Measurements from ENCODE around the gene NSF. TPM values are rescaled to one million over a fixed set of nuclear protein-coding genes. Genes with fewer than 3 reads are reported as not detected.

Gene NSF
- polyA plus RNA-seq, 2 of the 4 experiments (the other 2 are of a cell fraction): 30.1 to 63.1 TPM

DNA sequence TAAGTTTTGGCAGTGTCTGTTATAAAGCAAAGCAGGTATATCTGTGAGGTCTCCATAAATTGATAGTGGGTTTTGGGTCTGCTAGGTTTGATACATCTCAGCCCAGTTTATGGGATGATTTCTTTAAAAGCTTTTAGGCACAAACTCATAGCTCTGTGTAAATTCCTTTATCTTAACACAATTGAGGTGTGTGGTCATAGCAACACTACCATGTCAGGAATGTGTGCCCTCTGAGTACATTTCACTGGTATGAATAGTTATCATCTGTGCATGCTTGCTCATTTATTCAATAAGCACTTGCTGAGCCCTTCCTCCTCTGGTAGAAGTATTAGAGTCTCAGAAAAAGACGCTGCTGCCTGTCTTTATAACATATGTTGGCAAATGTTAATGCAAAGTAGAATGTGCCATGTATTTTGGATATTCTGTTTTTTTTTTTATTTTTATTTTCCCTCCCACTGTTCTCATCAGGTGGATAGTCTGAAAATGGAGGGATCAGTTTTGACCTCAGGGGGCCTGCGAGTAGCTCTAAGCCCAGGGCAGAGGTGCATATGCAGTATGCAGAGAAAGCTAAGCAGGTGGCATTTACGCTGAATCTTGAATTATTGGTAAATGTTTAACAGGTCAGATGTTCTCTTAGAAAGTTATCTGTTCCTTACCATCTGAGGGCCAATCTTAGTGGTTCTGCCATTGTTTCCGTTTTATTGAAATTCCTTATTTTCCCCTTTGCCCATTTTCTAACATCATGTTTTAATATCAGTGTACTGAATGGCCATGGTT is 137.3 kb downstream of the NSF start:
- no peak overlapping the region for H3K4me2 ChIP-seq
- DNase-seq (ENCODE audit: low read depth in 1 of 2, low spot score in 1 of 2): peak in 1 of 2 experiments; percentile 18
- CTCF ChIA-PET: interaction anchor here (0.5 to 1.5 kb wide), 4 partner anchors 10 to 203 kb away, joined by 3 to 6 read pairs (median 3); no protein-coding TSS in a partner anchor

DNA sequence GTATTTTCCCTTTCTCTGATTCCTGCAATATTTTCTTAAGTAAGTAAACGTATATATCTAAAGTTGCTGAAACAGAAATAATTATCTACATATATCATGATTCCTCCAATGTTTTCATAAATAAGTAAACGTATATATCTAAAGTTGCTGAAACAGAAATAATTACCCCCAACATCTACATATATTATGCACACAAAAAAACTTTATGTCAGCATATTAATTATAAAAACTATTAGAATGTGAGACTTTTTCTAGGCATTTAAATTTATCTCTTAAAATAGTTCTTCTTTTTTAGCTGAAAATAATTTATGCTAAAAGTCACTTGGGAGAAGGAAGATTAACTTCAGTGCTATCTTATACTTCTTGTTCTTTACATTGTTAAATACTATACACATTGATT is 139.6 kb downstream of the NSF start:
- ChIA-PET POLR2A (no interaction called here), CTCF (interaction anchor here (1.4 kb wide), 1 partner anchor 106 kb away, joined by 3 read pairs; no protein-coding TSS in a partner anchor)
- no peak for ATAC-seq
- WGBS (ENCODE audit: missing lambda C conversion rate): 89% methylated on average over 2 of the region's 2 CpGs
- no peak for FAIRE-seq
- TF ChIP-seq JUNB (IDR thresholded peaks at IDR 0.05) (no peak), ESRRA (IDR thresholded peaks at IDR 0.05; ENCODE audit: borderline replicate concordance, low read length) (no peak), MAFK (IDR thresholded peaks at IDR 0.05; ENCODE audit: partially characterized antibody) (peak; percentile 80)
- DNase-seq (ENCODE audit: low read depth in 1 of 2, low spot score in 1 of 2): no peak
- H3K4me3 ChIP-seq: no peak overlapping the region
- H3K4me1 ChIP-seq: peaks cover 33% of the 10 kb centered on the region; the same call in 2 of the 3 replicates
- H3K9me3 ChIP-seq: no peaks in the 10 kb centered on the region
- H3K4me2 ChIP-seq: no peak overlapping the region
- H3K27ac ChIP-seq: no peak overlapping the region

More for the DNA sequence above, 137.3 kb downstream of the NSF start:
- H3K4me3 ChIP-seq: no peak overlapping the region
- WGBS (ENCODE audit: missing lambda C conversion rate): 80% methylated on average over 4 of the region's 4 CpGs
- no peaks in the 10 kb centered on the region for H3K9me3 ChIP-seq
- POLR2A ChIA-PET: no interaction called here
- TF ChIP-seq NPAS2 (CRISPR knock-in tag; IDR thresholded peaks at IDR 0.05; ENCODE audit: borderline replicate concordance): no peak
- no peak for TF ChIP-seq EHMT2 (IDR thresholded peaks at IDR 0.05; ENCODE audit: low read depth)
- TF ChIP-seq RNF2 (IDR thresholded peaks at IDR 0.05; ENCODE audit: borderline replicate concordance, low read depth): no peak
- TF ChIP-seq JUNB (IDR thresholded peaks at IDR 0.05): no peak
- no peak for TF ChIP-seq CHD2 (IDR thresholded peaks at IDR 0.05; ENCODE audit: low read length, partially characterized antibody)
- no peak for TF ChIP-seq ZNF302 (CRISPR knock-in tag; IDR thresholded peaks at IDR 0.05)
- no peak for TF ChIP-seq EHF (CRISPR knock-in tag; IDR thresholded peaks at IDR 0.05)
- no peak for TF ChIP-seq POLR2AphosphoS2 (conservative IDR thresholded peaks at IDR 0.05; ENCODE audit: low read length)
- TF ChIP-seq, protein P1, sequence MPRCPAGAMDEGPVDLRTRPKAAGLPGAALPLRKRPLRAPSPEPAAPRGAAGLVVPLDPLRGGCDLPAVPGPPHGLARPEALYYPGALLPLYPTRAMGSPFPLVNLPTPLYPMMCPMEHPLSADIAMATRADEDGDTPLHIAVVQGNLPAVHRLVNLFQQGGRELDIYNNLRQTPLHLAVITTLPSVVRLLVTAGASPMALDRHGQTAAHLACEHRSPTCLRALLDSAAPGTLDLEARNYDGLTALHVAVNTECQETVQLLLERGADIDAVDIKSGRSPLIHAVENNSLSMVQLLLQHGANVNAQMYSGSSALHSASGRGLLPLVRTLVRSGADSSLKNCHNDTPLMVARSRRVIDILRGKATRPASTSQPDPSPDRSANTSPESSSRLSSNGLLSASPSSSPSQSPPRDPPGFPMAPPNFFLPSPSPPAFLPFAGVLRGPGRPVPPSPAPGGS (IDR thresholded peaks at IDR 0.05): no peak
- no peak for TF ChIP-seq BHLHE40 (IDR thresholded peaks at IDR 0.05; ENCODE audit: low read depth, low read length)
- TF ChIP-seq, protein P2, sequence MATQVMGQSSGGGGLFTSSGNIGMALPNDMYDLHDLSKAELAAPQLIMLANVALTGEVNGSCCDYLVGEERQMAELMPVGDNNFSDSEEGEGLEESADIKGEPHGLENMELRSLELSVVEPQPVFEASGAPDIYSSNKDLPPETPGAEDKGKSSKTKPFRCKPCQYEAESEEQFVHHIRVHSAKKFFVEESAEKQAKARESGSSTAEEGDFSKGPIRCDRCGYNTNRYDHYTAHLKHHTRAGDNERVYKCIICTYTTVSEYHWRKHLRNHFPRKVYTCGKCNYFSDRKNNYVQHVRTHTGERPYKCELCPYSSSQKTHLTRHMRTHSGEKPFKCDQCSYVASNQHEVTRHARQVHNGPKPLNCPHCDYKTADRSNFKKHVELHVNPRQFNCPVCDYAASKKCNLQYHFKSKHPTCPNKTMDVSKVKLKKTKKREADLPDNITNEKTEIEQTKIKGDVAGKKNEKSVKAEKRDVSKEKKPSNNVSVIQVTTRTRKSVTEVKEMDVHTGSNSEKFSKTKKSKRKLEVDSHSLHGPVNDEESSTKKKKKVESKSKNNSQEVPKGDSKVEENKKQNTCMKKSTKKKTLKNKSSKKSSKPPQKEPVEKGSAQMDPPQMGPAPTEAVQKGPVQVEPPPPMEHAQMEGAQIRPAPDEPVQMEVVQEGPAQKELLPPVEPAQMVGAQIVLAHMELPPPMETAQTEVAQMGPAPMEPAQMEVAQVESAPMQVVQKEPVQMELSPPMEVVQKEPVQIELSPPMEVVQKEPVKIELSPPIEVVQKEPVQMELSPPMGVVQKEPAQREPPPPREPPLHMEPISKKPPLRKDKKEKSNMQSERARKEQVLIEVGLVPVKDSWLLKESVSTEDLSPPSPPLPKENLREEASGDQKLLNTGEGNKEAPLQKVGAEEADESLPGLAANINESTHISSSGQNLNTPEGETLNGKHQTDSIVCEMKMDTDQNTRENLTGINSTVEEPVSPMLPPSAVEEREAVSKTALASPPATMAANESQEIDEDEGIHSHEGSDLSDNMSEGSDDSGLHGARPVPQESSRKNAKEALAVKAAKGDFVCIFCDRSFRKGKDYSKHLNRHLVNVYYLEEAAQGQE (IDR thresholded peaks at IDR 0.05): no peak
- no peak overlapping the region for H3K27ac ChIP-seq
- H3K4me1 ChIP-seq: peaks cover 24% of the 10 kb centered on the region; the same call in 2 of the 3 replicates
- ATAC-seq (peak; percentile 59 to 76; a peak in 5 of 6 replicates), FAIRE-seq (peak; percentile 32)

DNA sequence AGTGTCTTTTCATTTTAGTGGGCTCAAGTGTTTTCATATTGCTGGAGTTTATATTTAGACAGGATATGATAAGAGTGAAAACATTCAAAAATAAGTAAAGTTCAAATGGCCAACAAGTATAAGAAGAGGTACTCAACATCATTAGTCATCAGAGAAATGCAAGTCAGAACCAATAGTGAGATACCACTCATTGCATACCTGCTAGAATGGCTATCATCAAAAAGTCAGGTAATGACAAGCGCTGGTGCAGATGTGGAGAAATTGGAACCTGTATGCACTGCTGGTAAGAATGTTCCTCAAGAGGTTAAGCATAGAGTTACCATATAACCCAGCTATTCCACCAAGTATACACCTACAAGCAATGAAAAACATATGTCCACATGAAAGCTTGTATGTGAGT is 140.2 kb downstream of the NSF start:
- no peak for FAIRE-seq
- Histone ChIP-seq H3K4me3 (no peak overlapping the region), H3K4me2 (no peak overlapping the region), H3K4me1 (peaks cover 33% of the 10 kb centered on the region; the same call in 2 of the 3 replicates), H3K27ac (no peak overlapping the region), H3K9me3 (no peaks in the 10 kb centered on the region)
- TF ChIP-seq MAZ (IDR thresholded peaks at IDR 0.05; ENCODE audit: borderline replicate concordance, low read depth, low read length) (no peak), ZFP36 (IDR thresholded peaks at IDR 0.05; ENCODE audit: borderline replicate concordance, partially characterized antibody) (no peak), RCOR1 (IDR thresholded peaks at IDR 0.05; ENCODE audit: low read depth, low read length) (no peak), SMC3 (IDR thresholded peaks at IDR 0.05) (no peak), EHF (CRISPR knock-in tag; IDR thresholded peaks at IDR 0.05) (no peak)
- TF ChIP-seq, protein P1 (IDR thresholded peaks at IDR 0.05): no peak
- ChIA-PET CTCF (interaction anchor here (1.4 kb wide), 1 partner anchor 105 kb away, joined by 3 read pairs; no protein-coding TSS in a partner anchor), POLR2A (no interaction called here)
- DNase-seq (ENCODE audit: low read depth in 1 of 2, low spot score in 1 of 2): no peak
- ATAC-seq: no peak
- WGBS (ENCODE audit: missing lambda C conversion rate): 97% methylated on average over 1 of the region's 1 CpG
